IMR-90 (cell line): ENCODE data around the gene COL15A1. TPM values are rescaled to one million over a fixed set of nuclear protein-coding genes. Genes with fewer than 3 reads are reported as not detected.

Experiments used
- ATAC-seq: fragments of 200-7000 bp; cut with Tn5 transposase; 2 replicates; pipeline ENCODE4 v1.9.1; 2020; ENCODE audit warnings: low read depth, mild to moderate bottlenecking, moderate library complexity
- BruUV-seq: library from RNA; stranded (reverse); fragments of 400-500 nt; replicated peaks from 2 replicates; lab custom pipeline; 2021; lab: Mats Ljungman, UMichigan
- CTCF ChIA-PET: fragments of 300-600 bp; formaldehyde crosslinking; extraction: SDS; loops from one replicate; lab custom pipeline; 2021; ENCODE audit warnings: antibody characterized with exemption; lab: Yijun Ruan, JAX
- POLR2A ChIA-PET: fragments of 300-600 bp; sonication (Branson Sonifier 250); formaldehyde crosslinking; loops from one replicate; lab custom pipeline; 2022; ENCODE audit warnings: antibody characterized with exemption; ENCODE audit not compliant: unreplicated experiment; lab: Charles Lee
- DNase-seq: peaks from one replicate; pipeline ENCODE4 v3.0.0; 2013
- H2AFZ ChIP-seq: replicated peaks from 2 replicates; pipeline ENCODE3; 2013; ENCODE audit warnings: low read length, mild to moderate bottlenecking; ENCODE audit not compliant: poor library complexity
- H2AK5ac ChIP-seq: 2 replicates; pipeline ENCODE4 v1.6.1; 2013; ENCODE audit warnings: low read depth, low read length, inconsistent platforms
- H2AK9ac ChIP-seq: replicated peaks from 2 replicates; pipeline ENCODE3; 2013; ENCODE audit warnings: mild to moderate bottlenecking, low read depth, low read length, moderate library complexity; ENCODE audit not compliant: poor library complexity
- H2BK120ac ChIP-seq: 2 replicates; pipeline ENCODE4 v1.6.1; 2013; ENCODE audit warnings: low read depth, low read length, inconsistent platforms
- H2BK15ac ChIP-seq: 3 replicates; pipeline ENCODE4 v1.6.1; 2013; ENCODE audit warnings: low read depth, low read length, inconsistent platforms
- H2BK20ac ChIP-seq: 2 replicates; pipeline ENCODE4 v1.6.1; 2013; ENCODE audit warnings: low read depth, mild to moderate bottlenecking, inconsistent platforms, low read length, moderate library complexity
- H2BK5ac ChIP-seq: 2 replicates; pipeline ENCODE4 v1.6.1; 2013; ENCODE audit warnings: mild to moderate bottlenecking, low read depth, low read length, inconsistent platforms; ENCODE audit not compliant: poor library complexity, severe bottlenecking
- H3K14ac ChIP-seq: replicated peaks from 2 replicates; pipeline ENCODE4 v1.6.1; 2013; ENCODE audit warnings: low read depth, low read length, inconsistent platforms
- H3K18ac ChIP-seq: 2 replicates; pipeline ENCODE4 v1.6.1; 2013; ENCODE audit warnings: low read depth, low read length, control low read depth
- H3K23ac ChIP-seq: 2 replicates; pipeline ENCODE4 v1.6.1; 2013; ENCODE audit warnings: low read depth, low read length, inconsistent platforms
- H3K27ac ChIP-seq: 2 replicates; pipeline ENCODE4 v1.5.1; 2013; ENCODE audit warnings: mild to moderate bottlenecking, control low read depth, low read length; ENCODE audit not compliant: insufficient read depth
- H3K27me3 ChIP-seq: 2 replicates; pipeline ENCODE4 v1.6.1; 2013; ENCODE audit warnings: low read length; ENCODE audit not compliant: control insufficient read depth, insufficient read depth
- H3K36me3 ChIP-seq: 2 replicates; pipeline ENCODE4 v1.6.1; 2013; ENCODE audit warnings: low read length, mixed read lengths; ENCODE audit not compliant: control insufficient read depth, insufficient read depth
- H3K4ac ChIP-seq: 2 replicates; pipeline ENCODE4 v1.6.1; 2013; ENCODE audit warnings: low read depth, low read length, inconsistent platforms
- H3K4me1 ChIP-seq: 2 replicates; pipeline ENCODE4 v1.6.1; 2013; ENCODE audit warnings: low read length, mixed read lengths; ENCODE audit not compliant: control insufficient read depth, insufficient read depth
- H3K4me2 ChIP-seq: 2 replicates; pipeline ENCODE4 v1.6.1; 2013; ENCODE audit warnings: low read depth, mild to moderate bottlenecking, control low read depth, low read length, moderate library complexity
- H3K4me3 ChIP-seq: 2 replicates; pipeline ENCODE4 v1.5.1; 2013; ENCODE audit warnings: low read depth, mild to moderate bottlenecking, control low read depth, low read length, moderate library complexity; ENCODE audit not compliant: insufficient read depth
- H3K56ac ChIP-seq: 2 replicates; pipeline ENCODE4 v1.6.1; 2013; ENCODE audit warnings: low read length, inconsistent platforms; ENCODE audit not compliant: insufficient read depth; ENCODE audit errors: extremely low read depth
- H3K79me1 ChIP-seq, 2 experiments: 2 replicates each; pipeline ENCODE4 v1.6.1; 2013; ENCODE audit warnings: low read length in 2 of 2, inconsistent platforms in 1 of 2, low read depth in 1 of 2
- H3K9ac ChIP-seq: 2 replicates; pipeline ENCODE4 v1.6.1; 2013; ENCODE audit warnings: low read depth, low read length, control low read depth
- H3K9me1 ChIP-seq: 2 replicates; pipeline ENCODE4 v1.6.1; 2013; ENCODE audit warnings: low read length, inconsistent platforms; ENCODE audit not compliant: insufficient read depth
- H3K9me3 ChIP-seq: 2 replicates; pipeline ENCODE4 v1.6.1; 2013; ENCODE audit warnings: low read length; ENCODE audit not compliant: control insufficient read depth, insufficient read depth
- H4K20me1 ChIP-seq: 2 replicates; pipeline ENCODE4 v1.6.1; 2013; ENCODE audit warnings: low read length, inconsistent platforms; ENCODE audit not compliant: insufficient read depth
- H4K5ac ChIP-seq: 2 replicates; pipeline ENCODE4 v1.6.1; 2013; ENCODE audit warnings: mild to moderate bottlenecking, low read depth, low read length, control low read depth
- H4K8ac ChIP-seq, 2 experiments: 2 replicates each; pipeline ENCODE4 v1.6.1; 2013; ENCODE audit warnings: low read depth in 2 of 2, low read length in 2 of 2, control low read depth in 1 of 2, inconsistent platforms in 1 of 2
- H4K91ac ChIP-seq: 2 replicates; pipeline ENCODE4 v1.6.1; 2013; ENCODE audit warnings: low read depth, low read length, inconsistent platforms; ENCODE audit not compliant: insufficient read depth
- CHD1 ChIP-seq: IDR thresholded peaks from 2 replicates; pipeline ENCODE4 v1.6.1; 2012; ENCODE audit warnings: low read depth, low read length, improper control_type of control experiment
- CTCF ChIP-seq: conservative IDR thresholded peaks from 2 replicates; pipeline ENCODE4 v1.5.1; 2012; ENCODE audit warnings: mild to moderate bottlenecking, low read depth, low read length, improper control_type of control experiment
- ELK1 ChIP-seq: fragments of 150-350 bp; IDR thresholded peaks from 2 replicates; pipeline ENCODE4 v1.6.1; 2016; ENCODE audit warnings: low read depth, mild to moderate bottlenecking, low read length, moderate library complexity, borderline replicate concordance
- MAZ ChIP-seq: IDR thresholded peaks from 2 replicates; pipeline ENCODE4 v1.6.1; 2012; ENCODE audit warnings: low read depth, mild to moderate bottlenecking, low read length, improper control_type of control experiment, moderate library complexity, borderline replicate concordance
- NFE2L2 ChIP-seq: fragments of 150-350 bp; IDR thresholded peaks from 2 replicates; pipeline ENCODE4 v1.6.1; 2016; ENCODE audit warnings: low read depth, mild to moderate bottlenecking, low read length
- RAD21 ChIP-seq: IDR thresholded peaks from 2 replicates; pipeline ENCODE4 v1.6.1; 2012; ENCODE audit warnings: low read length, improper control_type of control experiment
- RCOR1 ChIP-seq: IDR thresholded peaks from 2 replicates; pipeline ENCODE4 v1.6.1; 2012; ENCODE audit warnings: mild to moderate bottlenecking, low read length, improper control_type of control experiment; ENCODE audit not compliant: insufficient replicate concordance
- RFX5 ChIP-seq: IDR thresholded peaks from 2 replicates; pipeline ENCODE4 v1.8.0; 2012; ENCODE audit warnings: low read depth, mild to moderate bottlenecking, low read length, moderate library complexity
- SMC3 ChIP-seq: fragments of 150-350 bp; IDR thresholded peaks from 2 replicates; pipeline ENCODE4 v1.6.1; 2016; ENCODE audit warnings: low read depth, mild to moderate bottlenecking, antibody characterized with exemption, low read length, moderate library complexity
- USF2 ChIP-seq: fragments of 150-350 bp; IDR thresholded peaks from 2 replicates; pipeline ENCODE4 v1.6.1; 2017; ENCODE audit warnings: mild to moderate bottlenecking, antibody characterized with exemption, low read length, low read depth
- dilution Hi-C: fragments of 300-500 bp; cut with HindIII; formaldehyde crosslinking; loops from one replicate; pipeline ENCODE4 v1.14.3; 2018; ENCODE audit warnings: low sequenced_read_pairs; ENCODE audit not compliant: unreplicated experiment
- in situ Hi-C: fragments of 300-500 bp; cut with MboI; formaldehyde crosslinking; loops from 3 replicates; pipeline ENCODE4 v1.14.3; 2019; ENCODE audit warnings: low sequenced_read_pairs, inconsistent platforms, mixed read lengths
- intact Hi-C: fragments of 100-400 bp; cut with micrococcal nuclease; formaldehyde crosslinking; loops from 2 replicates; pipeline ENCODE4 v1.10.0; 2022
- polyA plus RNA-seq, 3 experiments: library from polyadenylated mRNA; depleted of rRNA; stranded (reverse); fragments of >200 nt; gene quantifications; 2 replicates each; pipeline ENCODE4 v1.2.3, GENCODE V29; 2012; ENCODE audit warnings: low replicate concordance in 1 of 3
- total RNA-seq: library from RNA; depleted of rRNA; stranded (reverse); fragments of >200 nt; gene quantifications from 2 replicates; pipeline ENCODE4 v1.2.3, GENCODE V29; 2012

The COL15A1 gene
- total and polyA plus RNA-seq, 2 of the 4 experiments (the other 2 are of a cell fraction), result 2.2 to 3.7 TPM

DNA sequence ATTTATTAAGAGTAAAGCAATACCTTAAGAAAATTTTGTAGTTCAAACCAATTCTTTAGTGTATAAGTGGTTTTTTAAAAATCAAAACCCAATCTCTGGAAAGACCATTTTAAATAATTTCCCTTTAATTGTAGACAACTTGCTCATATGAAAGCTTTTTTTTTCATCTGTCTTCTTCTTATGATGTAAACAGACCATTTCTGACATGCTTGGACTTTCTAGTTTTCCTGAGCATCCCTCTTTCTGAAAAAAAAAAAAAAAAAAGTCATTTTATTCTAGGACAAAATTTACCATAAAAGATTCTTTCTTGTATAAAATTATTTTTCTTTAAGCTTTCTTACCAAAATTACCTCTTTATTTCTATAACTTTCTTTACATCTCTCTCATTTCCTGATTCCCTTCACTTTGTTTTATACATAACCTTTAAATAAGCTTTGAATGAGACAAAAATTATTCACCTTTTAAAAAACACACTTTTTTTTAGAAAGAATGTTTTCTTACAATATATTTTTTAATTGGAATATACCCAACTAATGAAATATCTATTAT lies 67.5 kb downstream of the COL15A1 start:
- H2AK5ac ChIP-seq, result no peak overlapping the region
- H3K9ac ChIP-seq, result no peak overlapping the region
- no peak overlapping the region for H3K4me3 ChIP-seq
- H3K27me3 ChIP-seq, result no peaks in the 10 kb centered on the region
- no peaks in the 10 kb centered on the region for H3K4me1 ChIP-seq
- no peak overlapping the region for H3K56ac ChIP-seq
- no peak overlapping the region for H3K4me2 ChIP-seq
- H3K18ac ChIP-seq, result no peak overlapping the region
- H4K5ac ChIP-seq, result no peak overlapping the region
- in situ Hi-C loops, result no loop called here
- ChIA-PET POLR2A (no interaction called here), CTCF (interaction anchor here (0.9 to 1.0 kb wide), 2 partner anchors 13 to 129 kb away, joined by 3 to 4 read pairs; no protein-coding TSS in a partner anchor)
- intact Hi-C loops, result no loop called here
- no peak overlapping the region for H3K14ac ChIP-seq
- H2AFZ ChIP-seq, result no peak overlapping the region
- TF ChIP-seq CTCF, result no peak
- TF ChIP-seq RAD21, result no peak
- TF ChIP-seq NFE2L2, result no peak
- no peak for TF ChIP-seq CHD1
- TF ChIP-seq USF2, result no peak
- TF ChIP-seq ELK1, result no peak
- TF ChIP-seq MAZ, result no peak
- TF ChIP-seq RCOR1, result no peak
- TF ChIP-seq SMC3, result no peak
- no peak for TF ChIP-seq RFX5
- no peaks in the 10 kb centered on the region for H4K20me1 ChIP-seq
- H2BK20ac ChIP-seq, result no peak overlapping the region
- H3K36me3 ChIP-seq, result peaks cover 21% of the 10 kb centered on the region
- H2BK5ac ChIP-seq, result no peak overlapping the region
- no peak overlapping the region for H2BK120ac ChIP-seq
- DNase-seq, result peak; percentile 48
- H2AK9ac ChIP-seq, result no peak overlapping the region
- H2BK15ac ChIP-seq, result no peak overlapping the region
- no peak overlapping the region for H3K23ac ChIP-seq
- no peak overlapping the region for H4K91ac ChIP-seq
- H3K27ac ChIP-seq, result no peak overlapping the region
- no peaks in the 10 kb centered on the region for H3K79me1 ChIP-seq
- H3K9me1 ChIP-seq, result no peaks in the 10 kb centered on the region
- H3K9me3 ChIP-seq, result peaks cover 7% of the 10 kb centered on the region
- H3K4ac ChIP-seq, result no peak overlapping the region
- BruUV-seq, result no TSS peak
- ATAC-seq, result no peak
- no peak overlapping the region for H4K8ac ChIP-seq
- dilution Hi-C loops, result no loop called here
